Measurements from ENCODE around the gene NKX3-2.

NKX3-2 gene

DNA sequence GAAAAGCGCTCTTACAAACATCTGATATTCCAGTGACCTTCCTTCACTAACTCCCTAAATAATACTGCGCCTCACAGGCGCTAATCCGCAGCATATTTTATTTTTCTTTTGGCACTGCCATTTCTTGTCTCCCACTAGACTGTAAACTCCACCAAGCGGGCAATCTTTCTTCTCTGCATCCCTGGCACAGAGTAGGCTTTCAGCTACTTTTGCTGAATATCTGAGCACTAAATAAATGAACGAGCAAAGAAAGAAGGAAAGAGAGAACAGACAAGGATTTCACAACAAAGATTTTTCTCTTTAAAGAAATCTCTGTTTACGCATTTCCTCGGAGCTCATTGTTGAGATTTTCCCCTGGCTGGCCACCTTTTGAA lies 12.7 kb downstream of the NKX3-2 start:
- DNase-seq (ENCODE audit: low read depth in 2 of 2), result no peak

DNA sequence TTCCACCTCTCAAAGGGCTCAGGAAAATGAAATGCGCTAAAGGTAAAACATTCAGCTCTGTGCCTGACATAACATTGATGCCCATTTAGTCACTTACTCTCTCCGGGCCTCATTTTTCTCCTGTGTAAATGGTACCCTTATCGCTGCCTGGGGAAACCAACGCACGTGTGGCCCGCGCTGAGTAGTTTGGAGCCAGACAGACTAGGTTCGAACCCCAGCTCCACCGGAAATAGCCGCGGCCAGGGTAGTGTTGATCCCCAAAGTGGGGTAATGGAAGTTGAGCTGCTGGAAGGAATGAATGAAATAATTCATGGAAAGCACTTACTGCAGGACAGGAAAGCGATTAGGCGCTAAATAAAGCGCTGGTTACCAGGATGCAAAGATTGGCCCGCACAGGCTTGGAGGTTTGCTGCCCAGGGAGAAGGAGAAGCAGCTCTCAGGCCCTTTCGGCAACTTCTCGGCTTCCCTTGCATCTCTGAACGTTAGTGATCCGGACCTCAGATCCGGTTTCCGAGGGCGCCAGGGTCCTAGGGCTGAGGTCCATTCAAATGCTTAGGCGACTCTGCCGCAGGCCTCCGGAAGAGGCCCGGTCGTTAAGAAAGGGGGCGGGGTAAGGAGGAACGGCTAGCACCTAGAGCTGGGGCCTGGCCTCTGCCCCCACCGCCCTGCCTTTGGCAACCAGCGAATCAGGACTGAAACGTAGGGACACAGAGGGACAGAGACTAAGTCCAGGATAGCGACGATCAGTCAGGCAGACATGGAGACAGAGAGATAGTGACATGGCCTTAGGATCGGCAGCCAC lies 13.3 kb downstream of the NKX3-2 start:
- DNase-seq (ENCODE audit: low read depth in 2 of 2), result no peak

DNA sequence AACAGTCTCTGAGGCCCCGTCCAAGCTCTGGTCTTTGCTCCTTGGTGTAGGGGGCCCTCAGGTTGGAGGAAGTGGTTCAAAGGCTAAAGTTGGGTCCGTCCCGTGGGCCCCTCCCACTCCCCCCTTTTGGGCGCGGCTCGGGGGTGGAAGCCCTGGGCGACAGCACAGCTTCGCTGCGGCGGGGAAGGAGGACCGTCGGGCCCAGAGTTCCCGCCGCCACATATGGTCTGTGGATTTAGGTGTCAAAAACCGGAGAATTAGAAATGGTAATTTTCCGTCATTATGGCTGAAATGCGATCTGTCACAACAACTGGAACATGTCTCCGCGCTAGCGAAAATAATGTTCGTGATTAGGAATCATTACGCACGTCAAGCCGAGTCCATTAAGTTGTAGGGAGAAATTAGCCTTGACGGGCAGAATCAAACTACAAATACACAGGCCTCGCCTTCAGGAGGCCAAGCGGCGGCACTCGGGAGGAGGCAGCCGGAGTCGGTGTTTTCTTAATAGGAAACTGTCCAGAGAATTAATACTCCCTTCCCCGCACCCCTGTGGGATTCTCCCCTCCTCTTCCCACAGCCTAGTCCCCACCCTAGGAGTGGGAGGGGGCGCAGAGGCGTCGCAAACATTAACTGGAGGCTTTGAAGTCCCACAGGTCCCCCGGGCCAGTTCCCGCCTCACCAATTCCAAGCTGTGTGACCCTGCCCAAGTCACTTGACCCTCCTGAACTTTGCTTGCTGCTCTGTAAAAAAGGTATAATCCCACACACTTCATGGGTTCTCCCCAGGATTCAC lies 15.0 kb downstream of the NKX3-2 start:
- no peak for DNase-seq (ENCODE audit: low read depth in 2 of 2)

DNA sequence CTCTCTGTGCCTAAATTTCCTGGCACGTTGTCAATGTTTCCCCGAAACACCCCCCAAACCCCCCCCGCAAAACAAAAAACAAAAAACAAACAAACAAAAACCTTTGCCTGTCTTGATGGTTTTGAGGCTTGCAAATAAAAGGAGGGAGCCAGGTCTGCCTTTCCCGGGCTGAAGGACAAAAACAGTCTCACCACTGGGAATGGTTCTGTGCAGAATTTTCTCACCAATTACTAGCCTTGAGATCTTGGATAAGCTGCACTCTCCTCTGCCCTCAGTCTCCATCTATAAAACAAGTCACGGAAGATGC lies 15.5 kb downstream of the NKX3-2 start:
- DNase-seq (ENCODE audit: low read depth in 2 of 2), result no peak

GRCh38 chr4:13527981-13528820 lies 16.1 kb downstream of the NKX3-2 start:
- no peak for DNase-seq (ENCODE audit: low read depth in 2 of 2)

DNA sequence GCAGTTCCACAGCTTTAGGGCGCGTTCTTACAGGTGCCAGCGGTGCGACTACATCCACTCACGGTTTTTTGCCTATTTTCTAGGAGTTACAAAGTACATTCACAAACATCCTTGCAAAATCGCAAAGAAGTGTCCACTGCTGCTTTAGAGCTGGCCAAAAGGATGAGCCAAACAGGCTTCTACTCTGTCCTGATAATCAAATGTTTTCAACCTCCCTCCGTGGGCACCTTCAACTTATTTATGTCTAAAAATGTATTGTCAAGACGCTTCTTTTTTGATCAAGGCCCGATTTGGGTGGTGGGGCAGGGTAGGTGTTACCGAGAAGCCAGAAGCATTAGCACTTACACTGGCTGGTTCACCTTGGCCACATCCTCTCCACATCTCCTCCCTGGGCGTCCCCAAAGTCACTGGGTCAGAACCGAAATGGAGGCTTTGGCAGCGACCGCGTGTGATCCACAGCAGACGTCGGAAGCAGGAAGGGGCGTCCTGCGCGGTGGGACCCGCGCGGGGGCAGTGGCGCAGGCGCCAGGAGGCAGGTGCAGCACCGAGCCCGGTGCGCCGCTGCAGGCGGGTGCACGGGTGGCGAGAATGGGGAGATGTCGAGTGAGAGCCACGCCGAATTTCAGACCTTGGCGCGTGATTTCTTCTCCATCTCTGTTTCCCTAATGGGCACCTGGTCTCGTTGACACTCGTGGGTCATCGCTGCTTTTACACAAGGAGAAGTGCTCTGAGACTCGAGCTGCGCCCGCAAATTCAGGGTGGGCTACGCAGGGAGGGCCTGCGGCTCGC lies 16.9 kb downstream of the NKX3-2 start:
- no peak for DNase-seq (ENCODE audit: low read depth in 2 of 2)

- no peak for DNase-seq (ENCODE audit: low read depth in 2 of 2)
These were observed 17.6 kb downstream of the NKX3-2 start for GRCh38 chr4:13526658-13527057.

GRCh38 chr4:13525606-13526281 lies 18.6 kb downstream of the NKX3-2 start:
- no peak for DNase-seq (ENCODE audit: low read depth in 2 of 2)

DNA sequence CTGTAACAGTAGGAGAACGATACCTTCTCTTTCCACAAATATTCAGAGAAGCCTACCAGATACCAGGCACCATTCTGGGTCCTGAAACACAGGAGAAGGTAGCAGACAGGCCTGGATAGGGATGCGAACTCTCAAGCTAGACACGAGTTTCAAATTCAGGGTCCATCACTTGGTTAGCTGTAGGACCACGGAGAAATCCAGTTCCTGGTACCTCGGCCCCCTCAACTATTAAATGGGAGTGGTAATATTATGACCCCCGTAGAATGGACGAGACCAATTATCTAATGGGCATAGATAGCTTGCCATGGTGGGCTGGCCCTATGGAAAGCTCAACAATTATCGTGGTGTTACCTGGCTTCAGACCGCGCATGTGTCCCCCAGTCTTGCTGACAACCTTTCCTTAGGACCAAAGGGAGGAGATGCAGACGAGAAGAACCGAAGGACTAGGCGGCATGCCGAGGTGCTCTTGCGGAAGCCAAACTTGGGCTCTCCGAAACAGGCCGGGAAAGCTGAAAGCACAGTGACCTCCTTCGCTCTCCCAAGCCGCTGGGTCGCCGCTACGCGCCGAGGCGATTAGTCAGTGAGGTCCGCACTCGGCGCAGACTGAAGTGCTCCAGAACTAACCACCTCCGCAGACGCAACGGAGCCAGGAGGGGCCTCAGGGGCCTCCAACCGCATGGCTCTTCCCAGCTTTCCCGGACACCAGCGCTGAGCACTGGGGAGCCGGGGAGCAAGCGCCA lies 19.6 kb downstream of the NKX3-2 start:
- DNase-seq (ENCODE audit: low read depth in 2 of 2), result no peak

DNA sequence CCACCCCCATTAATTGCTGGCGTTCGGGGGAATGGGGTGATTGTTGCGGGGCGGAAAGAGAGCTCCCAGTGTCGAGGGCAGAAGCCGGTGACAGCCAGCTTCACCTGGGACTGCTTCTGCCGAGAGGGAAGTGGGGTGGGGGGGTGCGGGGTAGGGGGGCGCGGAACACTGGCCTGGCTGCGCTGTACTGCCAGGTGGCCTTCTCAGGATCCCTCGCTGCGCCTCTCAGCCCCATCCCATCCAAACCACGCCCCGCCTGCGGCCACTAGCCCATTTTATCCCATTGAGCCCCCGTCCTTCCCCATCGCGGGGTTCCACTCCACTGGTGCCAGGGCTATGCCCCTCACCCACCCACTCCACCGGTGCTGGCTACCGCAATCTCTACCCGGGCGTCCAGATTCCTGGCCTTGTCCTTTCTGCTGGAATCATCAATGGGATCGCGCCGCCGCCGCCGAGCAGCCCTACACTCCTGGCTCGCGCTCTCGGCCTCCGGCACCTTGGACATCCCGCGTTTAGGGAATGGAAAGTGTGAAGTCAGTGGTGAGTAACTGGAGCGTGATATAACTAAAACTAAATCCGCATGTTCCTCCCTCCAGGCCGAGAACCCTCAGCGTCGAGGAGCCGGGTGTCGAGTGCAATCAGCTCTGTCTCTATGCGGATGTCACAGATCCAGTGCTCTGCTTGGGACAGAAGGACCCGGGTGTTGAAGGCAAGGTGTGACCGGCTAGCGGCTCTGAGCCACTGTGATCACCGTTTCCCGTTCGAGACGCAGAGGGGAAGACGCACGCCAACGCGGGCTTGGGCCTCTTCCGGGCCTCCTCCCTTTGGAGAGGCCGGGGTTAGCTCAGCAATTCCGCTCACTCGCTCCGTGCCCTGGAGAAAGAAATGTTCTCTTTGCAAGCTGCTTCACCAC lies 20.5 kb downstream of the NKX3-2 start:
- DNase-seq (ENCODE audit: low read depth in 2 of 2), result no peak

GRCh38 chr4:13523105-13523477 lies 21.2 kb downstream of the NKX3-2 start:
- no peak for DNase-seq (ENCODE audit: low read depth in 2 of 2)

- DNase-seq (ENCODE audit: low read depth in 2 of 2), result no peak
These were observed 21.8 kb downstream of the NKX3-2 start for GRCh38 chr4:13522282-13523104.

GRCh38 chr4:13521047-13521446 lies 23.3 kb downstream of the NKX3-2 start:
- DNase-seq (ENCODE audit: low read depth in 2 of 2), result no peak

DNA sequence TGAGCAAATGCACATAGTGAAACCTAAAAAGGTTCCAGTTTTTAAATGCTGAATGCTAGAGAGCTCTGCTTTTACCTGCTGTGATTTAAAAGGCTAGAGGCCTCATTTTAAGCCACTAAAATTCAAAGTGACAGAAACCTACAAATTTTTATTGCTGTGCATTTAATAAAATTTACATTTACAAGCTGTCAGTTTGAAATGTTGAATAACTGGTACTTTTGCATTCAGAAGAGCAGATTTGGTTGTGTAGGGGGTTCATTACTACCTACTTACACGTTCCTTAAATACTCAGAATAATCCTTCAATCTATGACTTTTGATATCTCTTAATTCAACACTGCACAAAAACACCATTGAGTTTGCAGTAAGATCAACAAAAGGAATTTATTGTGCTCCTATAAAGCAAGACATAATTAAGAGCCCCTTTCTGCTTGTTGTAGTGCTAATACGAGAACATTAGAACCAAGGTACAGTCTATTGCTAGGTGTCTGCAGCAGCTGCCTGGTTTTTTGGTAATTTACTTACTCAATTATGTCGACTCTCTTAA lies 27.9 kb downstream of the NKX3-2 start:
- no peak for DNase-seq (ENCODE audit: low read depth in 2 of 2)

GRCh38 chr4:13515268-13515667 lies 29.0 kb downstream of the NKX3-2 start:
- no peak for DNase-seq (ENCODE audit: low read depth in 2 of 2)

DNA sequence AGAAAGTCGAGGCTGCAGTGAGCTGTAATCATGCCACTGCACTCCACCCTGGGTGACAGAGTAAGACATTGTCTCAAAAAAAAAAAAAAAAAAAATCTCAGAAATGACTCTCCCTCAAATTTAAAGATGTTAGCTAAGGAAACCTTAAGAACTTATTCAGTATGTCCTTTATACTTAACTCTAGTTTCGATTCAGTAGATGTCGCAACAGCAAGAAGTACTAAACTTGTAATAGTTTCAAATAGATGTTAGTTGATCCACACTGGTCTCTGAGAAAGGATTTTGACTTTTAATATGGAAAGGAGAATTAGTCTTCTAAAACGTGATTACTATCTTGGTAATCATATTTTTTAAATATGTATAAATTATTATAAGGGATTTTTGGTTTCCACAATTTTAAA lies 29.6 kb downstream of the NKX3-2 start:
- DNase-seq (ENCODE audit: low read depth in 2 of 2), result no peak

DNA sequence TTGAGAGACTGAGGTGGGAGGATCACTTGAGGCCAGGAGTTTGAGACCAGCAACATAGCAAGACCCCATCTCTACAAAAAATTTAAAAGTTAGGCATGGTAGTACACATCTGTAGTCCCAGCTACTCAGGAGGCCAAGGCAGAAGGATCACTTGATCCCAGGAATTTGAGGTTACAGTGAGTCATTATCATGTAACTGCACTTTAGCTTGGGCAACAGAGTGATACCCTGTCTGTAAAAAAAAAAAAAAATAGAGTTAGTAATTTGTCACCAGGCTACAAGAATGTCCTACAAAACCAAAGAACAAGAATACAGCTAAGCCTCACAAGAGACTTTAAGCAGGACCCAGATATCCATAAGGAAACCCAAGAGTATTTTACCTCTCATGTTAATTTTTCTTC lies 33.2 kb downstream of the NKX3-2 start:
- no peak for DNase-seq (ENCODE audit: low read depth in 2 of 2)

DNA sequence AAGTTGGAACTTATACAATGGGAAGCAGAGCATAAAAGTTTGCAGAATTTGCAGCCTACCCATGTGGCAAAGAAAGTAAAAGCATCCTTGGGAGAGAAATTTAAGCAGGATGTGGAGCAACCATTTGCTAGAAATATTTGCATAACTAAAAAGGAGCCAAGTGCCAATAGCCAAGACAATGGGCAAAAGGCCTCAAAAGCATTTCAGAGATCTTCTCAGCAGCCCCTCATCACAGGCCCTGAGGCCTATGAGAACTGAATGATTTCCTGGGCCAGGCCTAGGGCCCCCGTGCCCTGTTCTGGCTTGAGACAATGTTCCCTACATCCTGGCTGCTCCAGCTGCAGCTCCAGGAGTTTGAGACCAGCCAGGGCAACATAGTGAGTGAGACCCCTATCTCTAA lies 34.9 kb downstream of the NKX3-2 start:
- DNase-seq (ENCODE audit: low read depth in 2 of 2), result no peak

All from activated CD4-positive, alpha-beta T cell treated with anti-CD3 and anti-CD28 coated beads for 24 hours (primary cell).